GM19238 (cell line): ENCODE measurements around the gene LCNL1.
"Not testable (repeated sequence)": the region's sequence is repeated elsewhere in the genome, so short reads cannot be mapped to it uniquely, and the experiment has no call there.

Experiments used
- DNase-seq: peaks from one replicate; pipeline ENCODE4 v3.0.0; 2011; ENCODE audit warnings: low spot score; ENCODE audit not compliant: insufficient read length

Gene LCNL1

GRCh38 chr9:137022662-137023008 lies 39.8 kb downstream of the LCNL1 start:
- no peak for DNase-seq

GRCh38 chr9:137023157-137023556 lies 40.4 kb downstream of the LCNL1 start:
- no peak for DNase-seq

- DNase-seq = no peak
Observed at GRCh38 chr9:137023583-137023991, 40.8 kb downstream of the LCNL1 start.

GRCh38 chr9:137025517-137025966 lies 42.7 kb downstream of the LCNL1 start:
- DNase-seq = no peak

- DNase-seq = no peak
Observed at GRCh38 chr9:137026384-137026783, 43.6 kb downstream of the LCNL1 start.

GRCh38 chr9:137026828-137027227 lies 44.0 kb downstream of the LCNL1 start:
- DNase-seq = no peak

GRCh38 chr9:137027369-137028262 lies 44.8 kb downstream of the LCNL1 start, which contains the start of gene ABCA2:
Gene ABCA2 (minus strand): TSS chr9:137028237. CDS start chr9:137028140, 97 bp downstream.
- no peak for DNase-seq

- DNase-seq = peak; percentile 67
Observed at GRCh38 chr9:137028263-137029057, 45.7 kb downstream of the LCNL1 start.

- DNase-seq = peak; percentile 77
Observed at GRCh38 chr9:137029058-137029936, 46.5 kb downstream of the LCNL1 start.

GRCh38 chr9:137030006-137030405 lies 47.2 kb downstream of the LCNL1 start:
- no peak for DNase-seq

GRCh38 chr9:137030538-137031527 lies 48.0 kb downstream of the LCNL1 start:
- no peak for DNase-seq

GRCh38 chr9:137031904-137032640 lies 49.3 kb downstream of the LCNL1 start, which contains the start of gene FUT7:
Gene FUT7 (minus strand): TSS chr9:137032088. CDS start chr9:137031991, 97 bp downstream.
- DNase-seq = no peak

GRCh38 chr9:137032858-137033257 lies 50.1 kb downstream of the LCNL1 start:
- DNase-seq = no peak

GRCh38 chr9:137033481-137033880 lies 50.7 kb downstream of the LCNL1 start:
- DNase-seq = not testable (repeated sequence)

- DNase-seq = no peak
Observed at GRCh38 chr9:137034039-137034708, 51.4 kb downstream of the LCNL1 start.

GRCh38 chr9:137034709-137035506 lies 52.1 kb downstream of the LCNL1 start:
- DNase-seq = peak; percentile 96
